Hematopoietic multipotent progenitor cell treated with erythropoietin and hydrocortisone succinate and interleukin-3 and kit ligand, for 6 days (in vitro differentiated cells): ENCODE results near the gene ALOXE3.
A peak's percentile ranks its signal among the peaks of the same experiment; 100 is the strongest.
"Not testable (repeated sequence)": the region's sequence is repeated elsewhere in the genome, so short reads cannot be mapped to it uniquely, and the experiment has no call there.

Experiments
- DNase-seq: peaks from one replicate; pipeline ENCODE4 v3.0.0-alpha.2; 2015

The ALOXE3 gene

GRCh38 chr17:8121407-8121680 is 3.0 kb upstream of the ALOXE3 start:
- no peak for DNase-seq

GRCh38 chr17:8120520-8121406 is 2.4 kb upstream of the ALOXE3 start:
- peak; percentile 87 for DNase-seq

- peak; percentile 94 for DNase-seq
Observed at GRCh38 chr17:8119581-8120519, 1.5 kb upstream of the ALOXE3 start.

- DNase-seq, result peak; percentile 89
Observed at GRCh38 chr17:8118769-8119580, 661 bp upstream of the ALOXE3 start.

GRCh38 chr17:8117367-8117979 is 841 bp downstream of the ALOXE3 start:
- DNase-seq, result no peak

- DNase-seq, result no peak
Observed at GRCh38 chr17:8116776-8117175, 1.5 kb downstream of the ALOXE3 start.

- DNase-seq, result no peak
Observed at GRCh38 chr17:8110907-8111306, 7.4 kb downstream of the ALOXE3 start.

GRCh38 chr17:8110456-8110804 is 7.9 kb downstream of the ALOXE3 start:
- DNase-seq, result no peak

- DNase-seq, result peak; percentile 82
Observed at GRCh38 chr17:8109661-8110455, 8.5 kb downstream of the ALOXE3 start.

GRCh38 chr17:8108972-8109660 is 9.2 kb downstream of the ALOXE3 start:
- DNase-seq, result no peak

GRCh38 chr17:8106980-8107379 is 11.3 kb downstream of the ALOXE3 start:
- not testable (repeated sequence) for DNase-seq

GRCh38 chr17:8105957-8106398 is 12.3 kb downstream of the ALOXE3 start:
- DNase-seq, result no peak

GRCh38 chr17:8104911-8105310 is 13.4 kb downstream of the ALOXE3 start:
- DNase-seq, result no peak

- DNase-seq, result no peak
Observed at GRCh38 chr17:8103549-8103948, 14.8 kb downstream of the ALOXE3 start.

- no peak for DNase-seq
Observed at GRCh38 chr17:8101721-8102120, 16.6 kb downstream of the ALOXE3 start.

- no peak for DNase-seq
Observed at GRCh38 chr17:8100763-8101162, 17.6 kb downstream of the ALOXE3 start.

- DNase-seq, result no peak
Observed at GRCh38 chr17:8100111-8100510, 18.2 kb downstream of the ALOXE3 start.

- DNase-seq, result no peak
Observed at GRCh38 chr17:8096541-8096940, 21.8 kb downstream of the ALOXE3 start.

- DNase-seq, result no peak
Observed at GRCh38 chr17:8095361-8095760, 23.0 kb downstream of the ALOXE3 start.

GRCh38 chr17:8091033-8091687 is 27.2 kb downstream of the ALOXE3 start:
- no peak for DNase-seq

GRCh38 chr17:8089728-8090127 is 28.6 kb downstream of the ALOXE3 start:
- no peak for DNase-seq
